Measurements from ENCODE around the gene ACVR1.

DNA sequence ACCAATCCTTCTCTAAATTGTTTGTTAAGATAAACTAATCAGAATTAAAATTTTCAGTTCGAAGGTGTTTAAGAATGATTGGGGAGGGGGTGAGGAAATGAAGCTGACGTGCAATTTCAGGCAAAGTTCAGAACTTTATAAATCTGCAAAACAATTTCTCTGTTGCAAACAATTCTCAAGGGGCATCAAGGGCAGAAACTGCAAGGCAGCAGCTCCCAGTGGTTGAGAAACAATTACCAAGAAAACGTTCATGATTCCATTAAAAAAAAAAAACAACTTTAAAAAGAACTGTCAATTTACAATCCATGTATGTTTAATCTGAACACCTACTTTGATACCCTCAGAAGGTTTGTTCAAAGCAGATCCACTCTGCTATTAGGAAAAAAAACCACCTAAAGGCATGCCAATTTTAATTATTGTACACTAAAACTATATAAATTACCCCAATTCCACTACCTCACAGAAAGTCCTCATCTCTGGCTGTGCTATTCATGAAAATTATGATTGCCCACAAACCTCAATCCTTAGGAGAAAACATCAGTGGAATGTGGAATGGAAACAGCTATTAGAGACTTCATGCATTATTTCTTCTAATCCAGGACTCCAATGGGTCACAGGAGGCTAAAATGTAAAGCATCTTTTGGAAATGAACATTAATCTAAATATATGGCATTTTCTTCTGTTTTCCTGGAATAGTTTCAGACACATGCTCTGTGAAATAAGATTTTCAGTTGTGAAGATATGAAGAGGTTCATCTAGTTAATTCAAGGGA, 127.6 kb downstream of the ACVR1 start:
- TF ChIP-seq, protein P1, sequence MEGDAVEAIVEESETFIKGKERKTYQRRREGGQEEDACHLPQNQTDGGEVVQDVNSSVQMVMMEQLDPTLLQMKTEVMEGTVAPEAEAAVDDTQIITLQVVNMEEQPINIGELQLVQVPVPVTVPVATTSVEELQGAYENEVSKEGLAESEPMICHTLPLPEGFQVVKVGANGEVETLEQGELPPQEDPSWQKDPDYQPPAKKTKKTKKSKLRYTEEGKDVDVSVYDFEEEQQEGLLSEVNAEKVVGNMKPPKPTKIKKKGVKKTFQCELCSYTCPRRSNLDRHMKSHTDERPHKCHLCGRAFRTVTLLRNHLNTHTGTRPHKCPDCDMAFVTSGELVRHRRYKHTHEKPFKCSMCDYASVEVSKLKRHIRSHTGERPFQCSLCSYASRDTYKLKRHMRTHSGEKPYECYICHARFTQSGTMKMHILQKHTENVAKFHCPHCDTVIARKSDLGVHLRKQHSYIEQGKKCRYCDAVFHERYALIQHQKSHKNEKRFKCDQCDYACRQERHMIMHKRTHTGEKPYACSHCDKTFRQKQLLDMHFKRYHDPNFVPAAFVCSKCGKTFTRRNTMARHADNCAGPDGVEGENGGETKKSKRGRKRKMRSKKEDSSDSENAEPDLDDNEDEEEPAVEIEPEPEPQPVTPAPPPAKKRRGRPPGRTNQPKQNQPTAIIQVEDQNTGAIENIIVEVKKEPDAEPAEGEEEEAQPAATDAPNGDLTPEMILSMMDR (conservative IDR thresholded peaks at IDR 0.05; ENCODE audit: low read depth, low read length), result no peak
- TF ChIP-seq EZH2 (IDR thresholded peaks at IDR 0.05; ENCODE audit: borderline replicate concordance, low read depth, low read length, poor library complexity, severe bottlenecking), result no peak
